ENCODE data around the gene ASTN2. TPM values are rescaled to one million over a fixed set of nuclear protein-coding genes. Genes with fewer than 3 reads are reported as not detected.
A peak's percentile ranks its signal among the peaks of the same experiment; 100 is the strongest.

The ASTN2 gene
- total RNA-seq, 1 donor, result 5.6 TPM

- no peak for TF ChIP-seq CTCF (IDR thresholded peaks at IDR 0.05; ENCODE audit: insufficient read depth, low read length)
- no peak for DNase-seq (ENCODE audit: low read depth)
- no peak overlapping the region for H3K4me3 ChIP-seq (ENCODE audit: low read depth, low read length)
Measured at GRCh38 chr9:116587919-116588318, 826.9 kb downstream of the ASTN2 start.

GRCh38 chr9:116585896-116586295, 829.0 kb downstream of the ASTN2 start:
- no peak for DNase-seq (ENCODE audit: low read depth)
- H3K4me3 ChIP-seq (ENCODE audit: low read depth, low read length), result no peak overlapping the region
- TF ChIP-seq CTCF (IDR thresholded peaks at IDR 0.05; ENCODE audit: insufficient read depth, low read length), result no peak

- no peak for DNase-seq (ENCODE audit: low read depth)
- no peak for TF ChIP-seq CTCF (IDR thresholded peaks at IDR 0.05; ENCODE audit: insufficient read depth, low read length)
- H3K4me3 ChIP-seq (ENCODE audit: low read depth, low read length), result no peak overlapping the region
Measured at GRCh38 chr9:116585204-116585603, 829.7 kb downstream of the ASTN2 start.

GRCh38 chr9:116580853-116581252, 834.0 kb downstream of the ASTN2 start:
- H3K4me3 ChIP-seq (ENCODE audit: low read depth, low read length), result no peak overlapping the region
- DNase-seq (ENCODE audit: low read depth), result peak; percentile 37
- no peak for TF ChIP-seq CTCF (IDR thresholded peaks at IDR 0.05; ENCODE audit: insufficient read depth, low read length)

- H3K4me3 ChIP-seq (ENCODE audit: low read depth, low read length), result no peak overlapping the region
- TF ChIP-seq CTCF (IDR thresholded peaks at IDR 0.05; ENCODE audit: insufficient read depth, low read length), result no peak
- DNase-seq (ENCODE audit: low read depth), result no peak
Measured at GRCh38 chr9:116576386-116576785, 838.5 kb downstream of the ASTN2 start.

- DNase-seq (ENCODE audit: low read depth), result peak; percentile 64
- no peak overlapping the region for H3K4me3 ChIP-seq (ENCODE audit: low read depth, low read length)
- TF ChIP-seq CTCF (IDR thresholded peaks at IDR 0.05; ENCODE audit: insufficient read depth, low read length), result no peak
Measured at GRCh38 chr9:116574027-116574679, 840.7 kb downstream of the ASTN2 start.

Data from fibroblast of the aortic adventitia (primary cell).